ENCODE results near the gene NOL3. TPM values are rescaled to one million over a fixed set of nuclear protein-coding genes. Genes with fewer than 3 reads are reported as not detected.
A peak's percentile ranks its signal among the peaks of the same experiment; 100 is the strongest.

Gene NOL3
- total and polyA plus RNA-seq, 9 of the 15 experiments (the other 6 are each of a cell fraction or from before 2014, with no cell fraction given): 0.45 to 14.0 (median 5.4) TPM

- TF ChIP-seq ZBTB40 (IDR thresholded peaks at IDR 0.05) (no peak), ZBTB40 (CRISPR knock-in tag; IDR thresholded peaks at IDR 0.05) (no peak), ZNF668 (CRISPR knock-in tag; IDR thresholded peaks at IDR 0.05) (no peak), DACH1 (IDR thresholded peaks at IDR 0.05; ENCODE audit: partially characterized antibody) (peak; percentile 58), WHSC1 (IDR thresholded peaks at IDR 0.05; ENCODE audit: low read length) (no peak), CBX5 (IDR thresholded peaks at IDR 0.05; ENCODE audit: borderline replicate concordance, low read depth) (0 out of 2 replicates have a peak, but pooled peaks have one; percentile 24), ZNF316 (IDR thresholded peaks at IDR 0.05) (peak; percentile 75), ZFP36 (IDR thresholded peaks at IDR 0.05; ENCODE audit: low read depth, low read length, partially characterized antibody) (no peak), PRMT5 (CRISPR knock-in tag; IDR thresholded peaks at IDR 0.05) (no peak), BRCA1 (IDR thresholded peaks at IDR 0.05) (no peak), BRCA1 (CRISPR knock-in tag; IDR thresholded peaks at IDR 0.05) (no peak), FOSL1 (tag; conservative IDR thresholded peaks at IDR 0.05) (peak; percentile 25; the same call in 1 of the 2 replicates), RBM17 (IDR thresholded peaks at IDR 0.05; ENCODE audit: borderline replicate concordance, low read depth, low read length) (no peak), AFF4 (CRISPR knock-in tag; IDR thresholded peaks at IDR 0.05) (no peak), ZNF780A (CRISPR knock-in tag; IDR thresholded peaks at IDR 0.05) (no peak), HDAC8 (tag; IDR thresholded peaks at IDR 0.05) (no peak)
These were observed at the start of gene NOL3 (continued) for GRCh38 chr16:67170168-67170948.
